GM12873 (cell line): Measurements from ENCODE around the gene DCP2.

ENCODE experiments used
- CTCF ChIP-seq: IDR thresholded peaks from 2 replicates; pipeline ENCODE4 v1.5.1; 2012; ENCODE audit warnings: low read depth, mild to moderate bottlenecking, moderate library complexity, low read length, control low read depth; ENCODE audit not compliant: insufficient read depth; ENCODE audit errors: missing control alignments

Gene DCP2

DNA sequence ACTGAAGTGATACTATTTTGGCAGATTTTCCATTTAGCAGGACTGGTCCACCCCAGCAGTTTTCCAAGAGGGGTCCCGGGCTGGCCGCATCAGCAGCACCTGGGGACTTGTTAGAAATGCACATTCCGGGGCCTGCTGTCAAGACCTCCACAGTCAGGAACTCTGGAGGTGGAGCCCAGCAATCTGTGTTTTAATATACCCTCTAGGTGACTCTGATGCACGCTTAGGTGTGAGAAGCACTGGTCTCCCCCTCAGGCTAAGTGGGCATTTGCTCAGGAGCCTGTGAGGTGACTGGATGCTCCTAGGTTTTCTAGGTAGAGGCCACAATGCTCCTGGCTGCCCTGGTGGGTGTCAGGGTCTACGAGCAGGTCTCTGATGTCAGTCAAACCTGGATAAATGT is 81.7 kb downstream of the DCP2 start:
- no peak for TF ChIP-seq CTCF

DNA sequence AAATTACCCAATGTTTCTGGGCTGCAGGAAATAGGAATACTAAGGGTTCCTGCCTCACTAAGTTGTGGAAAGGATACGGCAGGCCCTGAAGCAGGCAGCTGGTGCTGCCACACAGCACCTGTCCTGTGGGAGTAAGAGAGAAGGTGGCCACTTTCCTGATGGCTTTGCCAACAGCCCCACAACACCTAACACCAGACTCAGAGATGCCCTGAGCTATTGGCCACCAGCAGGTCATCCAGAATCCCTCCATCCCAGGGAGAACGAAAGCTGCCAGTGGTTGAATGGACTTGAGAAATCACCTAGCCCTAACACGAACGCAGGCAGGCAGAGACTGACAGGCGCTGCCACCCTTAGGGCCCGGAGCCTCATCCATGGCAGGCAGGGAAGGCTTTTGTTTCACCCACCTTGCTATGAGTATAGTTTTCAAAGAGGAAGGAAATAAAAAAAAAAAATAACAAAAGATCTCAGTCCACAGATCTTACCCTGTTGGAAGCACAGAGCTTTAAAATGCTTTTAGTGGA is 82.2 kb downstream of the DCP2 start:
- TF ChIP-seq CTCF: no peak

GRCh38 chr5:113059232-113060040 is 82.8 kb downstream of the DCP2 start:
- no peak for TF ChIP-seq CTCF

DNA sequence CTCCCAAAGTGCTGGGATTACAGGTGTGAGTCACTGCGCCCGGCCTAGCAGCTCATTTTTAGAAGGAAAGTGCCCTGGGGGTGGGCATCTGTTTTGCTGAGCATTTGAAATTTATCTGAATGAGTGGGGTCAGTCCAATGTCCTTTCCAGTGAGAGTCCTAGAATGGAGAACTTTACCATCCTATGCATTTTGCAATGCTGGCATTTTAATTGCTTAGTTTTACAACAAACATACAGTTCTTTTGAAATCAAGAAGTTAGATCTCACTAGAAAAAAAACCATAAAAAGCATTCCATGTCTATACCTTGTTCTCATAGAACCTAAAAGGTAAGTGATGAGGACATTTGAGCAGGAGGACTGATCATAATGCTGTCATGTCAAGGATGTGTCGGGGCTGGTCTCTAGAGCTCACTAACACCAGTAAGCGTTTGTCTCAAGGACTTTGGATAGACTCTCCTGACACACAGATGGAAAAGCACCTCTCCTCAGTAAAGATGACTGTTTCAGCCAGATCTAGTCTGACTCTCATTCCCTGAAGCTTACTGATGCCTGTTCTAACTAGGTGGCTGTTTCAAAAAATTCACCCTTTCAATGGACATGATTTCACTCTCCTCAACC is 83.9 kb downstream of the DCP2 start:
- no peak for TF ChIP-seq CTCF

DNA sequence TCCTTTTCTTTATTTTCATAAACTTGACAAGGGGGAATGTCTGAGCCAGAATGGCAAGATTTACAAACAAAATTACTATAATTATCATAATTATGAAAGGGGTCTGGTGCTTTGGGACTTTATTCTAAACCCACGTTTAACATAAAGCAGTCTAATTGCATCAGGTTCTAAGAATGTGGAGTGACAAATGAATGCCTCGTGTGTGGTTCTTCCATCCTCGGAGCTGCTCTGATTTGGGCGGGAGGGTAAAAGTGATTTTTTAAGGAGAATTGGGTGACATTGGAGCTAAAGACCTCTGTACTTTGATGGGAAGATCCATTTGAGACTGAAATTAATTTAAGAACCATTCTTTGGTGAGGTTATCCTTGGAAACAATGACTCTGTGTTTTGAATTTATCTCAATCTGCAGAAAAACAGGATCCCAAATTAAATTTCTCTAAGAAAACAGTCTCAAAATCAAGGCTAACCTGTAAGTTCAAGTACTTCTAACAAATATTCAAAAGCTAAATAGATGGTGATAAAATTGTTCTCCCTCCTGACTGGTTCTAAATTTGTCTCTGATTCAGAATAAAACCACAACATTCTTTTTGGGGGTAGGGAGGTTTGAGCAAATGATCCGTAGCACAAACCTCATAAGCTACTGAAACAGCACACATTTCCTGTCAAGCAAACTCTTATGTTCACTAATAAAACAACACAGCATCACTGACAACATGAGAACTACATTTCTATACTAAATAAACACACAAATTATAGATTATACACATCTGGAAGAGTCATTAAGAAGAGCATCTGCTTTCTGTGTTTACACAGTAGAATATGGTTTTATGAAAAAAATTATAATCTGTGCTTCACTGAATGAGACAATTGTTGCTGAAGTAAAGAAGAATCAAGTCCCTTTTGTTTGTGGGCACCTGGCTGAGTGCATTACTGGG is 85.5 kb downstream of the DCP2 start:
- TF ChIP-seq CTCF: no peak

DNA sequence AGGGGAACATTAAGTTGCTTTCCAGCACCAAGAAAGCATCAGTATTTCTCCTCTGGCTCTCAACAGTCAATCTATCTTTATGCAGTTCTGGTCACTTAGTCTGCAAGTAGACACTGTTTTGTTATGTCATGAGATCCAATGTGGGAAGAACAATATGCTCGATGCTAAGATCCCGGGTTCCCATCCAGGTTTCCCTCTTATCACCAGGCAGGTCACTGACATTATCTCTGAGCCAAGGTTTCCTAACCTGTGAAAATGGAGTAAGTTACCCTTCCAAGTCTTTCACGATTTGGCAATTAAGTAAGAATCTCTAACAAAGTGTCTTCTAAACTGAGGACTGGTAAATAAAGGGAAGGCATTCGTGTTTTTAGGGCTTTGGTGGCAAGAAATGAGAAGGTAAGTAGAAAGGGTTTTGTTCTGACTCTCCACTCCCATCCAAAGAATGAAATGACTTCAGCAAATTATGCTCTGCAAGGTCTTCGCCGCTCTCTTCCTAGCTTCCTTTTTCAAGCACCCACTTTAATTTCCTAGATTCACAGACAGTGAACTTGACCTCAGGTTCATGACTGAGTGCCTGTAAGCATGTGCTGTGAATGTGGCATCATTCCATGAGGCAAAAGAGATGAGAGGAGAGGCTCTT is 86.4 kb downstream of the DCP2 start:
- no peak for TF ChIP-seq CTCF
